GM12878 (cell line): ENCODE results near the gene CMTM3. TPM values are rescaled to one million over a fixed set of nuclear protein-coding genes. Genes with fewer than 3 reads are reported as not detected.
A peak's percentile ranks its signal among the peaks of the same experiment; 100 is the strongest.

Source experiments
- ATAC-seq: fragments of 200-7000 bp; cut with Tn5 transposase; 3 replicates; pipeline ENCODE4 v1.9.1; 2020; ENCODE audit warnings: mild to moderate bottlenecking, moderate library complexity
- BruUV-seq: library from RNA; stranded (reverse); fragments of 400-500 nt; replicated peaks from 2 replicates; lab custom pipeline; 2021; lab: Mats Ljungman, UMichigan
- CTCF ChIA-PET: fragments of 300-600 bp; sonication (Branson Sonifier 250); formaldehyde crosslinking; extraction: SDS; loops from one replicate; lab custom pipeline; 2021; ENCODE audit warnings: inconsistent platforms; lab: Yijun Ruan, JAX
- POLR2A ChIA-PET: fragments of 350-600 bp; formaldehyde crosslinking; extraction: SDS; loops from one replicate; lab custom pipeline; 2021; ENCODE audit warnings: inconsistent platforms; lab: Charles Lee
- RAD21 ChIA-PET: fragments of 300-600 bp; sonication (Branson Sonifier 250); formaldehyde crosslinking; loops from one replicate; lab custom pipeline; 2023; ENCODE audit warnings: antibody characterized with exemption; ENCODE audit not compliant: unreplicated experiment; lab: Charles Lee
- SMC1A ChIA-PET: fragments of 300-600 bp; sonication (Branson Sonifier 250); formaldehyde crosslinking; loops from one replicate; lab custom pipeline; 2023; ENCODE audit not compliant: unreplicated experiment, uncharacterized antibody; lab: Charles Lee
- DNase-seq: peaks from one replicate; pipeline ENCODE4 v3.0.0-alpha.2; 2011; ENCODE audit warnings: low read depth, low spot score
- FAIRE-seq: peaks from 3 replicates; lab custom pipeline; 2011; peaks lifted over from hg19 to GRCh38; lab: Jason Lieb, UNC
- H2AFZ ChIP-seq: 2 replicates; pipeline ENCODE4 v1.6.0; 2011; ENCODE audit warnings: low read depth, low read length, control low read depth; ENCODE audit not compliant: control insufficient read depth
- H3K27ac ChIP-seq: 2 replicates; pipeline ENCODE4 v1.5.1; 2011; ENCODE audit warnings: control low read depth; ENCODE audit not compliant: control insufficient read depth, insufficient read depth
- H3K27me3 ChIP-seq, 2 experiments: replicated peaks in 1 of 2; 2 replicates each; pipeline versions ENCODE4 v1.6.0 to v1.6.1; 2011; ENCODE audit warnings: low read length in 1 of 2; ENCODE audit not compliant: control insufficient read depth in 2 of 2, insufficient read depth in 2 of 2
- H3K36me3 ChIP-seq, 2 experiments: 2 replicates each; pipeline ENCODE4 v1.5.1; 2011; ENCODE audit warnings: low read length in 1 of 2; ENCODE audit not compliant: control insufficient read depth in 2 of 2, insufficient read depth in 2 of 2
- H3K4me1 ChIP-seq: 2 replicates; pipeline ENCODE4 v1.6.1; 2011; ENCODE audit warnings: mild to moderate bottlenecking, low read length, moderate library complexity, mixed read lengths; ENCODE audit not compliant: control insufficient read depth, insufficient read depth
- H3K4me2 ChIP-seq: 2 replicates; pipeline ENCODE4 v1.6.0; 2011; ENCODE audit warnings: control low read depth; ENCODE audit not compliant: control insufficient read depth, insufficient read depth
- H3K4me3 ChIP-seq: fragments of 200-600 bp; sonication (generic); 2 replicates; pipeline ENCODE4 v1.5.1; 2016
- H3K79me2 ChIP-seq: 2 replicates; pipeline ENCODE4 v1.6.0; 2011; ENCODE audit warnings: low read length; ENCODE audit not compliant: control insufficient read depth, insufficient read depth
- H3K9ac ChIP-seq: 2 replicates; pipeline ENCODE4 v1.8.0; 2011; ENCODE audit warnings: low read length, control low read depth, mixed read lengths; ENCODE audit not compliant: control insufficient read depth, insufficient read depth
- H3K9me3 ChIP-seq: replicated peaks from 3 replicates; pipeline ENCODE4 v1.5.1; 2011; ENCODE audit warnings: mild to moderate bottlenecking, low read length; ENCODE audit not compliant: control insufficient read depth, insufficient read depth
- H4K20me1 ChIP-seq: 2 replicates; pipeline ENCODE4 v1.6.0; 2011; ENCODE audit not compliant: control insufficient read depth, insufficient read depth
- ATF2 ChIP-seq: IDR thresholded peaks from 2 replicates; pipeline ENCODE4 v1.6.1; 2012; ENCODE audit warnings: low read length, inconsistent platforms
- BCL11A ChIP-seq: IDR thresholded peaks from 2 replicates; pipeline ENCODE4 v1.6.1; 2011; ENCODE audit warnings: low read depth, low read length
- CBFB ChIP-seq: IDR thresholded peaks from 2 replicates; pipeline ENCODE4 v1.6.1; 2016; ENCODE audit warnings: antibody characterized with exemption, low read depth
- KLF5 ChIP-seq: fragments of 450-650 bp; IDR thresholded peaks from 2 replicates; pipeline ENCODE4 v1.6.1; 2014; ENCODE audit warnings: mild to moderate bottlenecking; ENCODE audit not compliant: partially characterized antibody
- NBN ChIP-seq: fragments of 450-650 bp; IDR thresholded peaks from 2 replicates; pipeline ENCODE4 v1.6.1; 2016
- RAD21 ChIP-seq: IDR thresholded peaks from 2 replicates; pipeline ENCODE4 v1.6.1; 2011; ENCODE audit warnings: mild to moderate bottlenecking, low read depth, low read length, moderate library complexity; ENCODE audit not compliant: insufficient read depth
- RCOR1 ChIP-seq: conservative IDR thresholded peaks from 2 replicates; pipeline ENCODE4 v1.6.1; 2012; ENCODE audit warnings: low read depth, low read length, improper control_type of control experiment
- RUNX3 ChIP-seq: IDR thresholded peaks from 2 replicates; pipeline ENCODE4 v1.6.1; 2012; ENCODE audit warnings: low read length, inconsistent platforms
- SMARCA5 ChIP-seq: fragments of 450-650 bp; IDR thresholded peaks from 2 replicates; pipeline ENCODE4 v1.6.1; 2017; ENCODE audit warnings: mild to moderate bottlenecking
- SMC3 ChIP-seq: IDR thresholded peaks from 2 replicates; pipeline ENCODE4 v1.6.1; 2011; ENCODE audit warnings: low read length, improper control_type of control experiment, borderline replicate concordance
- STAT1 ChIP-seq: fragments of 450-650 bp; conservative IDR thresholded peaks from 2 replicates; pipeline ENCODE4 v1.6.1; 2014; ENCODE audit warnings: antibody characterized with exemption, mild to moderate bottlenecking
- TARDBP ChIP-seq: IDR thresholded peaks from 2 replicates; pipeline ENCODE4 v1.6.1; 2016; ENCODE audit warnings: borderline replicate concordance
- TCF7 ChIP-seq: IDR thresholded peaks from 2 replicates; pipeline ENCODE4 v1.6.1; 2014; ENCODE audit warnings: antibody characterized with exemption, borderline replicate concordance
- YY1 ChIP-seq: IDR thresholded peaks from 2 replicates; pipeline ENCODE4 v1.6.1; 2011; ENCODE audit warnings: low read depth, mild to moderate bottlenecking, low read length
- WGBS: methylation state at CpG from one replicate; pipeline ENCODE4 v1.1.6; 2016; ENCODE audit warnings: low lambda C conversion rate; ENCODE audit not compliant: insufficient replicate concordance, insufficient coverage; ENCODE audit errors: missing lambda C conversion rate; 5-methylcytosine and 5-hydroxymethylcytosine counted together
- in situ Hi-C: fragments of 300-500 bp; cut with MboI; formaldehyde crosslinking; loops from 9 replicates; pipeline ENCODE4 v1.14.3; 2018; ENCODE audit warnings: mixed read lengths
- intact Hi-C: fragments of 100-400 bp; cut with micrococcal nuclease; formaldehyde crosslinking; loops from one replicate; pipeline ENCODE4 v1.14.2; 2022; ENCODE audit not compliant: unreplicated experiment
- polyA plus RNA-seq, 11 experiments: library from polyadenylated mRNA; depleted of rRNA in 4 of 11; unstranded in 6 of 11; stranded (reverse) in 5 of 11; fragments of >200 nt; fragmentation: Nextera tagmentation in 4 of 11; fragmentation: Illumina TruSeq in 1 of 11; extraction: Ambion mirVana in 4 of 11; extraction: Trizol in 1 of 11; gene quantifications; 1 replicate in 1 of 11; 2 replicates in 10 of 11; pipeline versions ENCODE4 v1.2.1 to v1.2.3, GENCODE V29; 2011 to 2016; ENCODE audit warnings: inconsistent platforms in 2 of 11, missing spikeins in 2 of 11, low read depth in 1 of 11
- total RNA-seq, 4 experiments: library from RNA; depleted of rRNA in 3 of 4; stranded (reverse); fragments of >200 nt in 3 of 4; fragmentation: Illumina TruSeq in 1 of 4; extraction: Trizol in 1 of 4; gene quantifications; 2 replicates each; pipeline versions ENCODE4 v1.2.1 to v1.2.3, GENCODE V29; 2013 to 2021
- TF ChIP-seq, protein P1 (sequence below): fragments of 450-650 bp; IDR thresholded peaks from 2 replicates; pipeline ENCODE4 v1.6.1; 2017; ENCODE audit warnings: borderline replicate concordance
- TF ChIP-seq, protein P2 (sequence below): fragments of 450-650 bp; IDR thresholded peaks from 2 replicates; pipeline ENCODE4 v1.6.1; 2014; ENCODE audit warnings: mild to moderate bottlenecking
- TF ChIP-seq, protein P3 (sequence below): fragments of 450-650 bp; conservative IDR thresholded peaks from 2 replicates; pipeline ENCODE4 v1.6.1; 2017; ENCODE audit warnings: mild to moderate bottlenecking, moderate library complexity

Gene CMTM3
- total and polyA plus RNA-seq, 10 of the 15 experiments (the other 5 are each of a cell fraction or from before 2014, with no cell fraction given) = 5.4 to 47.4 (median 28.6) TPM

DNA sequence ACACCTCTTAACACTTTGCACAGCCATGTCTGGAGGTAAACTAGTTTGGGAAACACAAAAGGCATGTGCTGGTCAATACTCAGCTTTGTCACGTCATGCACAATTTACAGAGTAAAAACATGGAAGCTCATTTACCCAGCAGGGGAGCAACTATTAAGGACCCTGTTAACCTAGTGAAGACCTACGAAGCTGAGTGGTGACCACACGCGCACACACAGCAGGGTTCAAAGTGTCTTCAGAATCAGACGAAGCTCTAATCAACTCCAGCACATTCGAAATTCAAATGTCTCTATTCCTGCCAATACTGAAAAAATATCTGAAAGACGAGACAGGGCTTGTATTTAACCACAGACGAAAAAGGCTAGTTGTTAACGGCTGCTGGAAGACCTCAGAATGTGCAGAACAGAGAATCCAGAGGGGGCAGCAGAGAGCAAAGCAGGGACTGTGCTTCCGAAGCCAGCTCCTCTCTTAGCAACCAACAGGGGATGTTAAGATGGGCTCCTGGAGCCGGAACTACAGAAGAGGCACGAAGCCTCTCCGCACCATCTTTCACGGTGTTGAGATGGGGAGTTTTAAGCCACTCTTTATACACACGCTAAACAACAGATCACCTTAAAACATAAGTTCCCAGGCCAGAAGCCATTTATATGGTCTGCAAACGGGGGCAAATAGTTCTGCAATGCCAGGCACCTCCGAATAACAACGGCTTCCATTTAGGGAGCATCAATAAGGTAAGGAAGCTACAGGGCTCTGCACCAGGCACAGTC lies 46.4 kb downstream of the CMTM3 start:
- Histone ChIP-seq H3K27ac (no peak overlapping the region), H3K79me2 (no peaks in the 10 kb centered on the region), H2AFZ (no peak overlapping the region; the same call in 1 of the 2 replicates), H4K20me1 (no peaks in the 10 kb centered on the region), H3K4me2 (no peak overlapping the region), H3K27me3 (no peaks in the 10 kb centered on the region; a peak in 1 of 4 replicates), H3K4me3 (no peak overlapping the region), H3K36me3 (no peaks in the 10 kb centered on the region), H3K4me1 (no peaks in the 10 kb centered on the region), H3K9me3 (no peaks in the 10 kb centered on the region), H3K9ac (no peak overlapping the region)
- DNase-seq = peak; percentile 28
- RAD21 ChIA-PET = interaction anchor here (1.7 kb wide), 1 partner anchor 12 kb away, joined by 5 read pairs; no protein-coding TSS in a partner anchor
- intact Hi-C loops (no loop called here), in situ Hi-C loops (no loop called here)
- ATAC-seq = peak; percentile 99
- POLR2A ChIA-PET = interaction anchor here (0.6 kb wide), 1 partner anchor 110 kb away, joined by 4 read pairs; no protein-coding TSS in a partner anchor
- 33% methylated on average over 18 of the region's 18 CpGs for WGBS
- FAIRE-seq = peak; percentile 92
- BruUV-seq = no TSS peak
- CTCF ChIA-PET = interaction anchor here (0.5 to 3.8 kb wide), 37 partner anchors 8 to 308 kb away, joined by 3 to 45 read pairs (median 4); no protein-coding TSS in a partner anchor
- SMC1A ChIA-PET = interaction anchor here (0.8 to 1.6 kb wide), 6 partner anchors 29 to 141 kb away, joined by 3 to 6 read pairs (median 4); no protein-coding TSS in a partner anchor
- peak; percentile 47 for TF ChIP-seq KLF5
- peak; percentile 43; the same call in 1 of the 2 replicates for TF ChIP-seq RAD21
- peak; percentile 64 for TF ChIP-seq RUNX3
- TF ChIP-seq, protein P1, sequence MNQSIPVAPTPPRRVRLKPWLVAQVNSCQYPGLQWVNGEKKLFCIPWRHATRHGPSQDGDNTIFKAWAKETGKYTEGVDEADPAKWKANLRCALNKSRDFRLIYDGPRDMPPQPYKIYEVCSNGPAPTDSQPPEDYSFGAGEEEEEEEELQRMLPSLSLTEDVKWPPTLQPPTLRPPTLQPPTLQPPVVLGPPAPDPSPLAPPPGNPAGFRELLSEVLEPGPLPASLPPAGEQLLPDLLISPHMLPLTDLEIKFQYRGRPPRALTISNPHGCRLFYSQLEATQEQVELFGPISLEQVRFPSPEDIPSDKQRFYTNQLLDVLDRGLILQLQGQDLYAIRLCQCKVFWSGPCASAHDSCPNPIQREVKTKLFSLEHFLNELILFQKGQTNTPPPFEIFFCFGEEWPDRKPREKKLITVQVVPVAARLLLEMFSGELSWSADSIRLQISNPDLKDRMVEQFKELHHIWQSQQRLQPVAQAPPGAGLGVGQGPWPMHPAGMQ = no peak
- TF ChIP-seq CBFB = no peak
- TF ChIP-seq TARDBP = no peak
- TF ChIP-seq, protein P2, sequence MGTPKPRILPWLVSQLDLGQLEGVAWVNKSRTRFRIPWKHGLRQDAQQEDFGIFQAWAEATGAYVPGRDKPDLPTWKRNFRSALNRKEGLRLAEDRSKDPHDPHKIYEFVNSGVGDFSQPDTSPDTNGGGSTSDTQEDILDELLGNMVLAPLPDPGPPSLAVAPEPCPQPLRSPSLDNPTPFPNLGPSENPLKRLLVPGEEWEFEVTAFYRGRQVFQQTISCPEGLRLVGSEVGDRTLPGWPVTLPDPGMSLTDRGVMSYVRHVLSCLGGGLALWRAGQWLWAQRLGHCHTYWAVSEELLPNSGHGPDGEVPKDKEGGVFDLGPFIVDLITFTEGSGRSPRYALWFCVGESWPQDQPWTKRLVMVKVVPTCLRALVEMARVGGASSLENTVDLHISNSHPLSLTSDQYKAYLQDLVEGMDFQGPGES = no peak
- TF ChIP-seq BCL11A = no peak
- TF ChIP-seq, protein P3, sequence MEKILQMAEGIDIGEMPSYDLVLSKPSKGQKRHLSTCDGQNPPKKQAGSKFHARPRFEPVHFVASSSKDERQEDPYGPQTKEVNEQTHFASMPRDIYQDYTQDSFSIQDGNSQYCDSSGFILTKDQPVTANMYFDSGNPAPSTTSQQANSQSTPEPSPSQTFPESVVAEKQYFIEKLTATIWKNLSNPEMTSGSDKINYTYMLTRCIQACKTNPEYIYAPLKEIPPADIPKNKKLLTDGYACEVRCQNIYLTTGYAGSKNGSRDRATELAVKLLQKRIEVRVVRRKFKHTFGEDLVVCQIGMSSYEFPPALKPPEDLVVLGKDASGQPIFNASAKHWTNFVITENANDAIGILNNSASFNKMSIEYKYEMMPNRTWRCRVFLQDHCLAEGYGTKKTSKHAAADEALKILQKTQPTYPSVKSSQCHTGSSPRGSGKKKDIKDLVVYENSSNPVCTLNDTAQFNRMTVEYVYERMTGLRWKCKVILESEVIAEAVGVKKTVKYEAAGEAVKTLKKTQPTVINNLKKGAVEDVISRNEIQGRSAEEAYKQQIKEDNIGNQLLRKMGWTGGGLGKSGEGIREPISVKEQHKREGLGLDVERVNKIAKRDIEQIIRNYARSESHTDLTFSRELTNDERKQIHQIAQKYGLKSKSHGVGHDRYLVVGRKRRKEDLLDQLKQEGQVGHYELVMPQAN = no peak
- no peak for TF ChIP-seq ATF2
- TF ChIP-seq SMC3 = 0 out of 2 replicates have a peak, but pooled peaks have one; percentile 23
- no peak for TF ChIP-seq TCF7
- TF ChIP-seq RCOR1 = no peak
- no peak for TF ChIP-seq STAT1
- no peak for TF ChIP-seq NBN
- TF ChIP-seq SMARCA5 = peak; percentile 39; the same call in 1 of the 2 replicates
- peak; percentile 54 for TF ChIP-seq YY1
